Transverse colon (tissue), 4 donors: ENCODE results near the gene ALK.

ENCODE experiments used
- EP300 ChIP-seq: sonication (generic); formaldehyde crosslinking; IDR thresholded peaks from one replicate; pipeline ENCODE4 v1.6.1; 2017; ENCODE audit warnings: antibody characterized with exemption, low read depth
- POLR2AphosphoS5 ChIP-seq, 3 donors: sonication (generic); formaldehyde crosslinking; IDR thresholded peaks; one replicate each; pipeline ENCODE4 v1.6.1; 2016; ENCODE audit warnings: antibody characterized with exemption in 3 of 3
- TF ChIP-seq, protein P1 (sequence below), 5 experiments: fragments of 200-600 bp in 3 of 5; fragments of 450-650 bp in 2 of 5; sonication (generic) in 3 of 5; IDR thresholded peaks; 1 replicate in 2 of 5; 2 replicates in 3 of 5; pipeline ENCODE4 v1.5.1; 2016 to 2017; ENCODE audit warnings: antibody characterized with exemption in 5 of 5, inconsistent platforms in 3 of 5, mild to moderate bottlenecking in 2 of 5, moderate library complexity in 1 of 5

DNA sequence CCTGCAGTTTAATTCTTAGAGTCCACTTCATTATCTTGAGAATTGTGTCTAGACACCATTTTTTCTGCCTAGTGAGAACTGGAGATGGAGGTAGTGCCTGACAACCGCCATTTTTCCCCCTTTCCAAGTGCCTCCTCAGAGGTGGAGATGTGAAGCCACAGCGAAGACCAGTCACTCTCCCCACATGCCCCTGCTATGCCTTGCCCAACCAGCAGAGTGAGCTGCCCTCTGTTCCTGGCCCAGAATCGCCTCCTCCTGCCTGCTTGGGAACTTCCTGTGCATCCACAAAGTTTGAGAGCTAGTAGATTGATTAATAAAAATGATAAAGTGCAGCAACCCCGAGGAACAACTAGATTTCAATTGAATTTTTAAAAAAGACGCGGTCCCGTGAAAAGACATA lies 682.9 kb downstream of the ALK start:
- TF ChIP-seq, protein P1, sequence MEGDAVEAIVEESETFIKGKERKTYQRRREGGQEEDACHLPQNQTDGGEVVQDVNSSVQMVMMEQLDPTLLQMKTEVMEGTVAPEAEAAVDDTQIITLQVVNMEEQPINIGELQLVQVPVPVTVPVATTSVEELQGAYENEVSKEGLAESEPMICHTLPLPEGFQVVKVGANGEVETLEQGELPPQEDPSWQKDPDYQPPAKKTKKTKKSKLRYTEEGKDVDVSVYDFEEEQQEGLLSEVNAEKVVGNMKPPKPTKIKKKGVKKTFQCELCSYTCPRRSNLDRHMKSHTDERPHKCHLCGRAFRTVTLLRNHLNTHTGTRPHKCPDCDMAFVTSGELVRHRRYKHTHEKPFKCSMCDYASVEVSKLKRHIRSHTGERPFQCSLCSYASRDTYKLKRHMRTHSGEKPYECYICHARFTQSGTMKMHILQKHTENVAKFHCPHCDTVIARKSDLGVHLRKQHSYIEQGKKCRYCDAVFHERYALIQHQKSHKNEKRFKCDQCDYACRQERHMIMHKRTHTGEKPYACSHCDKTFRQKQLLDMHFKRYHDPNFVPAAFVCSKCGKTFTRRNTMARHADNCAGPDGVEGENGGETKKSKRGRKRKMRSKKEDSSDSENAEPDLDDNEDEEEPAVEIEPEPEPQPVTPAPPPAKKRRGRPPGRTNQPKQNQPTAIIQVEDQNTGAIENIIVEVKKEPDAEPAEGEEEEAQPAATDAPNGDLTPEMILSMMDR (IDR thresholded peaks at IDR 0.05), result peak in 4 of 5 experiments; percentile 28 to 36 (median 30)
- TF ChIP-seq POLR2AphosphoS5 (IDR thresholded peaks at IDR 0.05) (no peak), EP300 (no peak)
